Inflammatory macrophage treated with lipopolysaccharide for 1 hour (primary cell): ENCODE results near the gene MNT.

ENCODE experiments used
- DNase-seq, 2 donors: peaks; one replicate each; pipeline ENCODE4 v3.0.0-alpha.2; 2020 to 2022

Gene MNT

DNA sequence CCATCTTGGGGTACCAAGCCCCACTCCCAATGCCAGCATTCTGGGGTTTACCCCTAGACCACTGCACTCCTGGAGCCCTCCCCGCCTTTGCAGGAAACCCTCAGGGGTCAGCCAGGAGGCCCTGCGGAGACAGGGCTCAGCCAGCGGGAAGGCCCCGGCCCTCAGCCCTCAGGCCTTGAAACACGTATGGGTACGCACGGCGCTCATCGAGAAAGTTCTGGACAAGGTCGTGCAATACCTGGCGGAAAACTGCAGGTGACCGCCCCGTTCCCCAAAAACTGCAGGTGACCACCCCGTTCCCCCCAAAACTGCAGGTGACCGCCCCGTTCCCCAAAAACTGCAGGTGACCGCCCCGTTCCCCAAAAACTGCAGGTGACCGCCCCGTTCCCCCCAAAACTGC, 38.8 kb downstream of the MNT start:
- no peak for DNase-seq

DNA sequence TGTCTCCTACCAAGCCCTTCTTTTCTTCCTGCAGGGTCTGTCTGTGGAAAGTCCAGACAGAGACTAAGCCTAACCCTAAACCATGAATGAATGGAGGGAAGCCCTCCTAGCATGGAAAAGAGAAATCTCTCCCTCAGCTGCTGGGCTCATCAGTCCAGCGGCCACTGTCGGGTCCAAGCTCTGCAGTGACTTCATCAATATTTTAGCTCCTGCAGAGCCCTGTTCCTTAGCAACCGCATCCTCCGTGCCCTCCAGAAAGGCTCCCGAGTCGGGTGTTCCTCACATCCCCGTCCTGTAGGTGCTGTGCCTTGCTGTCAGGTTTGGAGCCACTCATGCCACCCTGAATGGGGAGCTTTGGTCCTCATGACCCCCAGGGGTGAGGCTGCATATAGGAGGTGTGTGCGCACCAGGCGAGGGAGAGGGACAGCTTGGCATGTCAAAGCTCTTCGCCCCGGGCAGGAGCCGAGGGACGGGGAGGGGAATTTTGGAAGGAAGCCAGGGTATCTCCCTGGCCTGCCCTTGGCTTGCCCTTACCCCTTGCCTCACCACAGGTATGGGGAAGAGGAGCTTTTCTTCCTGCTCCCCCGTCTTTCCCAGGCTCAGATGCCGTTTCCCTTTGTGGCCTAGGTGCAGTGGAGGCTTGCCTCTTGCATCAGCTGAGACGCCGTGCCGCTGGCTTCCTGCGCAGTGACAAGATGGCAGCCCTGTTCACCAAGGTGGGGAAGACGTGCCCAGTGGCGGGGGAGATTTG, 39.7 kb downstream of the MNT start:
- no peak for DNase-seq

DNA sequence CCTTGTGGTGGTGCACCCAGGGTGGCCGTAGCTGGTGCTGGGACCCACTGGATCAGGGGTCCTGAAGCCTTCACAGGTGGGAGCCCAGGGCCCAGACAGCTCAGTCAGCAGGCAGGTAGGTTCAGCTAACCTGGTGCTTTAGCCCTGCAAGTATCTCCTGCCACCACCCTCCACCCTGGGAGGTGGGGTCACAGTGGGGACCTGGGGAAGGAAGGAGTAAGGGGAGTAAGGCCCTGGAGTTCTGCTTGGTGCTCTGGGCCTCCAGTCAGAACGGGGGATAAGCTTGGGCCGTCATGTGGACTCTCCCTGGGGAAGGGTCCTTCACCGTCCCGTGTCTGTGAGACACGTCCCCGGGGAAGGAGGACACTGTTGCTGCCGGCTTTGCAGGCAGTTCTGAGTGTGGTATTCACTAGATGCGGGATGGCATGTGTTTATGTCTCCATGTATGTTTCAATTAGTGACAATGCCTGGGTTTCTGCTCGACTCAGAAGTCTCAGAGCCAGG, 42.9 kb downstream of the MNT start:
- no peak for DNase-seq

DNA sequence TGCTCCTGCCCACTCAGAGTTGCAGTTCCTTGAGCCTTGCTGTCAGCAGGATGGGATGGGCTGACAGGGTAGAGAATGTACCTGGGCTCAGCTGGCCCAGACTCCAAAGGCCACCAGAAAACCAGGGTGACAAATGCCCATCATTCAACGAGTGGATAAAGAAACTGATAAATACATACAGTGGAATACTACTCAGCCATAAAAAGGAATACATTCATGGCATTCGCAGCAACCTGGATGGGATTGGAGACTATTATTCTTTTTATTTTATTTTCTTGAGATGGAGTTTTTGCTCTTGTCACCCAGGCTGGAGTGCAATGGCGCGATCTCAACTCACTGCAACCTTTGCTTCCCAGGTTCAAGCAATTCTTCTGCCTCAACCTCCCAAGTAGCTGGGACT, 43.6 kb downstream of the MNT start:
- no peak for DNase-seq

DNA sequence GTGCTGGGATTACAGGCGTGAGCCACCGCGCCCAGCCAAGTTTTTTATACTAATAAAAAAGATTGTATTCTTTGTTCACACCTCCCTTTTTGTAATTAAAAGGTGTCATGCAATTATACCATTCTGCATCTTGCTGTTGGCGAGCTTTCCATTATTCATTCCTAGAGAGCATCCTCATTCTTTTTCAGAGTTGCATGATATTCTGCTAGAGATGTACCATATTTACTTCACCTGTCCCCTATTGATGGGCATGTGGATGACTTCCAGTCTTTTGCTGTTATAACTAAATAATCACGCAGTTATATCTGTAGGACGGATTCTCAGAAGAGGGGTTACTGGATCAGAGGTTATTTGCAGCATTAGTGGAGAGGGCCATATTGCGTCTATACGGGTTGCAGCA, 46.5 kb downstream of the MNT start:
- DNase-seq, result no peak

DNA sequence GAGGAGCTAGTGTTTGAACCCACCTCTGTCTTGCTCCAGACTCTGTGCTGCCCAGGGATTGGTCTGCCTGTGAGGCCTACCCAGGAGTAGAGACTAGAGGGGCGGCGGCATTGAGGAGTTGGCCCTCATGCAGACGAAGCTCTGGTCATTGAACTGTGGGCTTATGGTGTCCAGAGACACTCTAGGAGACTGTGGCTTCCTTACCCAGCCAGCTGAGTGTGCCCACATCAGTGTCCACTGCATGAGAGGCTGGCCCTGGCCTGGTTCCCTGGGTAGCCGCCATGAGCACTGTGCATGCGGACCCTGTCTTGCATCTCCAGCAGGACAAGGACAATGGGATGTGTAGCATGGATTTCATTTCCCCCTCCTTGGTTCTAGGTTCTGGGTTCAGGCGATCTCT, 49.6 kb downstream of the MNT start:
- DNase-seq, result no peak

DNA sequence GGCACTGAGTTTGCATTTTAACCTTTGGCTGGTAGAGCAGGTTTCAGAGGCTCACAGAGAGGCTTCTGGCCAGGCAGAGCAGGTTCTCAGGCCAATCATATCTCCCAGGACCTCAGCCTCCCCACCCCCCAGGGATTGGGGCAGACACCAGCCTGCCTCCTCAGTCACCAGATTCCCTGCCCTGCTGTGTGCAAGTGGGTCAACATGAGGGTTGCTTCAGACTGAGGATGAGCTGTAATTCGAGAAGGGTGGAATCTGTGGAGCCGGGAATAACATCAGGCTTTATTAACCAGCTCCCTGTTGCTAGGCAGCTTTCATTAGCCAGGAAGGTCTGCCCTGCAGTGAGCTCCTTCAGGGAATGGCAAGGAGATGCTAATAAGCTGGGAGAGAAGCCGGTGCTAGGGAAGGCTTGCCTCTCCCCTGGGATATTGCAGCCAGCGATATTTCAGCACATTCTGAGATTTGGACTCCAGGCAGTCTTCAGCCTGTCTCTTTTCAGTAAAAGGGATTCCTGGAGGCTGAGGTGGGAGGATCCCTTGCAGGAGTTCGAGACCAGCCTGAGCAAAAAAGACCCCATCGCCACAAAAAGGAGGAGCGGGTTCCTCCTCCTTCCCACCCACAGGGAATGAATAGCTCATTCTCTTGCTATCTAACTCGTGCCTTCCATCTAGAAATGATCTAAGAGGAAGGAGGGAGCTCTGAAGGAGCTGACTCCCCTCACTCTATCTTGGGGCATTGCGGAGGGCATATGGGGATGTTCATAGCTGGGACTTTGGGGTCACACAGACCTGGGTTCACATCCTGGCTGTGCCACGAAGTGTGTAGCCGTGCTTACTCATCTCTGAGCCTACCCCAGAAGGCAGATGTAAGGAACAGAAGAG, 52.8 kb downstream of the MNT start:
- no peak for DNase-seq

DNA sequence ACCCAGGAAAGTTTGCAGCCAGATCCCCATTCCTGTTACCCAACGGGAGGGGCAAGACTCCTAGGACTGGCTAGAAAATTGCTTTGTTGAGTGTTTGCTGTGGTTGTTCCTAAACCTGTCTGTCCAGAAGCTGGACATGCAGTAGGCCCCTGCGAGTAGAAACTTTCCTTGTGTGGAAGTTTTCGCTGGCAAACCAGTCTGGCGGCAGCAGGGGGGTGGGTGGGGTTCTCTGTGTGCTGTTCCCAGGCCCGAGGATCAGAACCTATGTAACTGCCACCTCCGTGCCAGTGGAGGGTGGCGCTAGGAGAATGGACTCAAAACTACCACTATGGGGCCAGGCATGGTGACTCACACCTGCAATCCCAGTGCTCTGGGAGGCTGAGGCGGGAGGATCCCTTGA, 54.4 kb downstream of the MNT start:
- DNase-seq, result no peak

DNA sequence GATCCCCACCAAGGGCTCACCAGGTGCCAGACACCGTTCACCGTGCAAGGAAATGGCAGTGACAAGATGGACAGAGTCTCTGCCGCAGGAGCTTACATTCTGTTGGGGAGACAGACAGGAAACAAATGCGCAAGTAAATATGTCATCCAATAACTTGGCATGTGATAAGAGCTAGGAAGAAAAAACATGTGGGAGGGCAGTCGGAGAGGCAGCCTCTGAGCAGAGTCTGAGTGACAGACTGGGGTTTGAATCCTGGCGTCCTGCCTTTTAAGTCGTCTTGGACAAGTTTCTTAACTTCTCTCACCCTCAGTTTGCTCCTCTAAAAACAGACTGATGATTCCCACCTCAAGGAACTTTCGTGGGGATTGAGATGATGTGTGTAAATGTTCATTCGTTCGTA, 56.3 kb downstream of the MNT start:
- DNase-seq, result no peak

DNA sequence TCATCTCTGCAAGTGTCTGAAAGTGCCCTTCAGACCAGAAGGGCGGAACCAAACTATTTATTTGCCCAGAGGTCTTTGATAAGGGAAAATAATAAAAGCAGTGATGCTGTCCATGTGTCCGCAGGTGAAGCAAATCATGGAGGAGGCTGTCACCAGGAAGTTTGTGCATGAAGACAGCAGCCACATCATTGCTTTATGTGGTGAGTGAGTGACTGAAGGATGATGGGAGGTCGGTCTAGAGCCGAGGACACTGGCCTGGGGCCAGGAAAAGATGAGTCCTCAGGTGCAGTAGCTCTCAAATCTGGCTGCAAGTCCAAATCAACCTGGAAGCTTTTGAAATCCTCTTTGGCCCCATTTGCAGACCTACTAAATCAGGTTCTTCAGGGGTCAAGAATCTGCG, 57.4 kb downstream of the MNT start:
- no peak for DNase-seq

DNA sequence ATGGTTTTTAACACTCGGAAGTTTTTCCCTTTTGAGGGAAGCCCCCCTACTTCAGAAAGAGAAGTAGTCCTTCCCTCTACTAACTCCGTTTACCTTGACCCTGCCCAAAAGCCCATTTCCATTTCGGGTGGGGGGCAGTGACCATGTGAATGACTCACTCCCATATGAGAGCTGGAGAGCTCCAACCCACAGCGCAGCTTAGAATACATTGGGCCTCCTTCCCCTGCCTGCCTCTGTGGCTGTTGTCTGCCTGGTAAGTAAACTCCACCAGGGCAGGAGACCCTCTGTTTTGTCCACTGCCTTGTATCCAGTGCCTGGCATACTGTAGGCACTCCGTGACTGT, 62.6 kb downstream of the MNT start:
- DNase-seq, result peak; percentile 4 to 19

DNA sequence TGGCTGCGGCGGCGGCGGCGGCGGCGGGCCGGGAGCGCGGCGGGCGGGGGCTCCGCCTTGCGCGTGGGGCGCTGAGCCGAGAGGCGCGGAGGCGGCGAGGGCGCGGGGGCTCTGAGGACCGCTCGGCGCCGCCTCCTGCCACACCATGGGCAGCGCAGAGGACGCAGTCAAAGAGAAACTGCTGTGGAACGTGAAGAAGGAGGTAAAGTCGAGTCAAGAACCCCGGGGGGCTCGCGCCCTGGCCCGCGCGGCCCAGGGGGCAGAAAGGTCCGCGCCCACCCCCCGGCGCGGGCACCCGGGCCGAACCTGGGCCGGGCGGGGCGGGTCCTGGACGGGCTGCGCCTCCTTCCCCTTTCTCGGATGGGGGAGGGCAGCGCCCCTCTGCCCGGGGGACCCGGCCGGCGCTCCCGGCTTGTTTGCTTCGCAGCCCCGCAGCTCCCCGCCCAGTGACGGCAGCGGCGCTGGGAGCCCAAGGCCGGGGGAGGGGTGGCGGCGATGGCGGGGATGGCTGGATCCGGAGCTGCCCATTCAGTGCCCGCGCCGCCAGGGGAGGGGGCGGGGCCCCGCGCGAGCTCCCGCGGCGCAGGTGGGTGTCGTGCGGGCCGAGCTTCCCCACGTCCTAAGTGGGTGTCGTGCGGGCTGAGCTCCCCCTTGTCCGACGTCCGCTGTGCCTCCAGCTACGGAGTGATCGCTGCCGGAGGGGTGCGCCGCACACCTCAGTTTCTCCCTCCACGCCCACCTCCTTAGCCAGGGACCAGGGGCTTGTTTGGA, 63.1 kb downstream of the MNT start:
- peak; percentile 31 to 36 for DNase-seq

DNA sequence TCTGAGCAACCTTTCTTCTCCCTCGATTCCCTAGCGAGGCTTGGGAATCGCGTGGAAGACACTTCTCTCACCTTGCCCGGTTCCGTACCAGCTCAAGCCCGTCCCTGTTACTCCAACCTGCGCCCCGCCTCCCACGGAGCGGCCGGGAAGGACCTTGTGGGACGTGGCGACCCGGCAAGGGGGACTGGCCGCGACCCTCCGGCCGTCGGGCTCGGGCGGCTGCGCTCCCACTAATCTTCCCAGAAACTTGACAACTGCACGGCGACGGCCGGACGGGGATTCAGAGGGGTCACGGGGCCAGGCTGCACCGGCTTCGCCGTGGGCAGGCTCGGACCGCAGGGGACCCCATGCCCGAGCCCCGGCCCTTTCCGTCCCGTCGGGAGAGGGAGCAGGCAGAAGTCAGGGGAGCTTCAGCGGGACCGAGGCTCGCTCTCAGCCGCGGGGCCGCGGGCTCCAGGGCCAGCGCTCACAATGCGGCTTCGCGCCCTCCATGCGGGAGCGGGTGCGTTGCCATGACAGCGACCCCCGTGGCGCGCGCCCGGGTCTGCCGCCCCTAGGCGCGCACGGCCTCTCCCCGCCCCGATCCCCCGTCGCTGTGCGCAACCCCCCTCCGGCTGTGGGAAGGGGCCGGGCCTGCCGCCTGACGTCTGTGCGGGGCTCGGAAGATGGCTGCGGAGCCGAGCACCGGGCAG, 63.9 kb downstream of the MNT start, which contains the start of gene SGSM2:
Gene SGSM2, plus strand, starts transcription at position 650 of the 692 bp plus-strand sequence. CDS start 188 bp downstream, outside the sequence.
- peak in 1 of 2 donors; percentile 11 for DNase-seq

DNA sequence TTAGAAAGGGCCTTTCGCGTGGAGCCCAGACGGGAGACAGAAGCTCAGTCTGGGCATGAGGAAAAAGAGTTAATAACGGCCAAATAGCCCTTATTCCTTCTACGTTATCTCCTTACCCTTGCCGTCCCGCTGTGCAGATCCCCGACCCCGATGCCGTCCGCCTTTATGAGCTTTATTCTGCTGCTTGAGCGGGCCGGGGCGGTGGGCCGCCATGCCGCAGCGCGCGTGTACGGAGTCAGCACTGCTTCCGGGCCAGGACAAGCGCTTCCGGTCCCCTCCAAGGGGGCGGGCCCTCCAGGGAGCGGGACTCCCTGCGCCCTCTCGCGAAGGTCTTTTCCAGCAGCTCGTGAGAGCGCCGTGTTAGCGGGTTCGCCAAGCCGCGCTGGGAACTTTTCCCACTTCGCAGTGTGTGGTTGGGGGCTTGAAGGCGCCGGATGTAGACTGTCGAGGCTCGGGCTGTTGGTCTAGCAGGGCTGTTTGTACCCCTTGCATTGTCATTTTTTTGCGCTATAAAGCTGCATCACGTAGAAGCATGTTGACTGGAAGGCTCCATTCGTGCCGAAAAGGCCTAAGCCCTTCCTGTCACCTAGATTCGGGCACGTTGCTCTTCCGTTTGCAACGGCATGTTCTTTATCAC, 64.5 kb downstream of the MNT start, which contains the start of gene TSR1:
Gene TSR1, minus strand, starts transcription at position 243 of the 637 bp plus-strand sequence. Its CDS starts 30 bp downstream, at position 213.
- peak; percentile 82 to 86 for DNase-seq

DNA sequence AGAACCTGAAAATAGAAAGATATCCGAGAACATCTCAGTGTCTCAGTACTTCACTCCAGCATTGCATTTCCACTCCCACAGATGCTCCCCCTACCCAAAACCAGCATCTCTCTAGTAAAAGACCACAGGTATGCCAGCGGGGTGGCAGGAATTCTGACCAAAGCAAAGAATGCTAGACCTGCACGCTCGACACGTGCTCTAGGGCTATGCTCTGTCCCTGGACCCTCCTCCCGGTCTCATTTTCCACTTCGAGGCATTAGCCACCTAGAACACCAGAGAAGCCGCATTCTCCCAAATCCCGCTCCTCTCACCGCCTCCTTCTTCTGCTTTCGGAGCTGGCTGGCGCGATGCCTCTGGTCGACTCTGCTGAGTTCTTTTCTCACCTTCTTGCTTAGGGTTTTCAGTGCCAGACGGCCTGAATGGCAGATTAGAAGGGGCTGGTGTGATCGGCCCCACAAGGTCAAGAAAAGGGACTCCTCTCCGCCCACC, 65.1 kb downstream of the MNT start:
- no peak for DNase-seq
